Stimulated activated naive CD8-positive, alpha-beta T cell treated with anti-CD3 and anti-CD28 coated beads, Interleukin-15, Interleukin-2, amounts not matched to agents 100 U/mL and 50 U/mL, for 24 hours (primary cell): ENCODE measurements around the gene NTRK3.

ENCODE experiments used
- ATAC-seq: fragments of 150-1000 bp; cut with Tn5 transposase; one replicate; pipeline ENCODE4 v1.10.0; 2021
- DNase-seq: peaks from one replicate; pipeline ENCODE4 v3.0.0; 2021

The NTRK3 gene

GRCh38 chr15:87939848-87940457 is 316.6 kb downstream of the NTRK3 start:
- ATAC-seq (no peak), DNase-seq (no peak)

GRCh38 chr15:87938031-87938430 is 318.5 kb downstream of the NTRK3 start:
- ATAC-seq (no peak), DNase-seq (no peak)

GRCh38 chr15:87935583-87935982 is 321.0 kb downstream of the NTRK3 start:
- DNase-seq (no peak), ATAC-seq (no peak)

GRCh38 chr15:87931584-87931983 is 325.0 kb downstream of the NTRK3 start:
- ATAC-seq (peak; percentile 48), DNase-seq (no peak)

- DNase-seq: no peak
- ATAC-seq: no peak
Measured at GRCh38 chr15:87930457-87930856, 326.1 kb downstream of the NTRK3 start.

- DNase-seq (no peak), ATAC-seq (no peak)
Measured at GRCh38 chr15:87929841-87930240, 326.7 kb downstream of the NTRK3 start.

- no peak for DNase-seq
- no peak for ATAC-seq
Measured at GRCh38 chr15:87924433-87924832, 332.1 kb downstream of the NTRK3 start.

- ATAC-seq (no peak), DNase-seq (no peak)
Measured at GRCh38 chr15:87919064-87919463, 337.5 kb downstream of the NTRK3 start.

GRCh38 chr15:87917480-87917879 is 339.1 kb downstream of the NTRK3 start:
- DNase-seq (no peak), ATAC-seq (no peak)

GRCh38 chr15:87916208-87916607 is 340.3 kb downstream of the NTRK3 start:
- ATAC-seq: no peak
- DNase-seq: no peak

GRCh38 chr15:87910301-87910700 is 346.2 kb downstream of the NTRK3 start:
- DNase-seq: no peak
- no peak for ATAC-seq

GRCh38 chr15:87907676-87908446 is 348.7 kb downstream of the NTRK3 start:
- ATAC-seq (no peak), DNase-seq (no peak)

GRCh38 chr15:87906444-87906843 is 350.1 kb downstream of the NTRK3 start:
- no peak for ATAC-seq
- DNase-seq: no peak

- no peak for ATAC-seq
- DNase-seq: no peak
Measured at GRCh38 chr15:87902772-87903426, 353.6 kb downstream of the NTRK3 start.

- DNase-seq: no peak
- ATAC-seq: no peak
Measured at GRCh38 chr15:87901926-87902690, 354.4 kb downstream of the NTRK3 start.

GRCh38 chr15:87901008-87901407 is 355.5 kb downstream of the NTRK3 start:
- DNase-seq (no peak), ATAC-seq (no peak)

GRCh38 chr15:87896936-87897335 is 359.6 kb downstream of the NTRK3 start:
- DNase-seq (no peak), ATAC-seq (no peak)

GRCh38 chr15:87887177-87887576 is 369.4 kb downstream of the NTRK3 start:
- DNase-seq (no peak), ATAC-seq (no peak)

- no peak for DNase-seq
Measured at GRCh38 chr15:87881026-87881425, 375.5 kb downstream of the NTRK3 start.

GRCh38 chr15:87877822-87878542 is 378.6 kb downstream of the NTRK3 start:
- ATAC-seq (no peak), DNase-seq (no peak)

More at GRCh38 chr15:87881026-87881425, 375.5 kb downstream of the NTRK3 start:
- ATAC-seq: no peak

GRCh38 chr15:87877114-87877810 is 379.3 kb downstream of the NTRK3 start:
- no peak for DNase-seq
- ATAC-seq: no peak
